SU-DHL-6 (cell line): Measurements from ENCODE around the gene WNT9A.

Source experiments
- H2AFZ ChIP-seq: fragments of 200-600 bp; sonication (generic); 2 replicates; pipeline ENCODE4 v1.6.1; 2014; ENCODE audit warnings: low read depth, mild to moderate bottlenecking, moderate library complexity, mixed read lengths, antibody characterized with exemption, low read length; ENCODE audit not compliant: severe bottlenecking
- H3F3A ChIP-seq: fragments of 200-600 bp; shearing (Covaris generic); 2 replicates; pipeline ENCODE4 v1.6.0; 2016; ENCODE audit warnings: antibody characterized with exemption, mild to moderate bottlenecking; ENCODE audit not compliant: insufficient read depth
- H3K27ac ChIP-seq: fragments of 200-600 bp; sonication (generic); 2 replicates; pipeline ENCODE4 v1.5.1; 2016; ENCODE audit warnings: low read depth, mild to moderate bottlenecking, low read length, moderate library complexity, mixed read lengths
- H3K27me3 ChIP-seq: fragments of 200-600 bp; sonication (generic), shearing (Covaris generic); 2 replicates; pipeline ENCODE4 v1.6.0; 2014; ENCODE audit warnings: mild to moderate bottlenecking, low read length
- H3K36me3 ChIP-seq: fragments of 200-600 bp; sonication (generic); 2 replicates; pipeline ENCODE4 v1.6.1; 2014; ENCODE audit warnings: mild to moderate bottlenecking, low read length, mixed read lengths
- H3K4me2 ChIP-seq: fragments of 300-600, 200-600 bp; shearing (Covaris generic), sonication (generic); 2 replicates; pipeline ENCODE4 v1.6.0; 2014; ENCODE audit warnings: low read length, low read depth, mild to moderate bottlenecking; ENCODE audit not compliant: poor library complexity, severe bottlenecking
- H3K4me3 ChIP-seq: fragments of 200-600 bp; sonication (generic); 2 replicates; pipeline ENCODE4 v1.5.1; 2014; ENCODE audit warnings: antibody characterized with exemption, low read length, mild to moderate bottlenecking, mixed read lengths; ENCODE audit not compliant: insufficient read depth, poor library complexity, severe bottlenecking
- H3K79me2 ChIP-seq: fragments of 200-600 bp; sonication (generic); 2 replicates; pipeline ENCODE4 v1.6.1; 2014; ENCODE audit warnings: mild to moderate bottlenecking, low read length, moderate library complexity; ENCODE audit not compliant: insufficient read depth
- H3K9ac ChIP-seq: fragments of 200-600 bp; sonication (generic); 2 replicates; pipeline ENCODE4 v1.7.0; 2014; ENCODE audit warnings: mild to moderate bottlenecking, low read length
- H3K9me2 ChIP-seq: fragments of 200-600 bp; sonication (generic); replicated peaks from 2 replicates; pipeline ENCODE4 v1.6.1; 2014; ENCODE audit warnings: low read length; ENCODE audit not compliant: insufficient read depth
- H3K9me3 ChIP-seq: fragments of 200-600 bp; sonication (generic); 2 replicates; pipeline ENCODE4 v1.6.1; 2014; ENCODE audit warnings: low read length, mixed read lengths; ENCODE audit not compliant: insufficient read depth
- H4K20me1 ChIP-seq: fragments of 200-600 bp; sonication (generic); 2 replicates; pipeline ENCODE4 v1.6.1; 2014; ENCODE audit warnings: low read depth, mild to moderate bottlenecking, antibody characterized with exemption, low read length, moderate library complexity, mixed read lengths
- CTCF ChIP-seq: fragments of 200-600 bp; sonication (generic); IDR thresholded peaks from one replicate; pipeline ENCODE4 v1.5.1; 2017; ENCODE audit warnings: antibody characterized with exemption, mild to moderate bottlenecking, low read length, moderate library complexity; ENCODE audit not compliant: insufficient read depth, poor library complexity, severe bottlenecking
- EZH2phosphoT487 ChIP-seq: fragments of 200-600 bp; sonication (generic), shearing (Covaris generic); conservative IDR thresholded peaks from 2 replicates; pipeline ENCODE4 v1.6.1; 2018; ENCODE audit warnings: mild to moderate bottlenecking, antibody characterized with exemption, low read length, moderate library complexity, mixed read lengths

The WNT9A gene

DNA sequence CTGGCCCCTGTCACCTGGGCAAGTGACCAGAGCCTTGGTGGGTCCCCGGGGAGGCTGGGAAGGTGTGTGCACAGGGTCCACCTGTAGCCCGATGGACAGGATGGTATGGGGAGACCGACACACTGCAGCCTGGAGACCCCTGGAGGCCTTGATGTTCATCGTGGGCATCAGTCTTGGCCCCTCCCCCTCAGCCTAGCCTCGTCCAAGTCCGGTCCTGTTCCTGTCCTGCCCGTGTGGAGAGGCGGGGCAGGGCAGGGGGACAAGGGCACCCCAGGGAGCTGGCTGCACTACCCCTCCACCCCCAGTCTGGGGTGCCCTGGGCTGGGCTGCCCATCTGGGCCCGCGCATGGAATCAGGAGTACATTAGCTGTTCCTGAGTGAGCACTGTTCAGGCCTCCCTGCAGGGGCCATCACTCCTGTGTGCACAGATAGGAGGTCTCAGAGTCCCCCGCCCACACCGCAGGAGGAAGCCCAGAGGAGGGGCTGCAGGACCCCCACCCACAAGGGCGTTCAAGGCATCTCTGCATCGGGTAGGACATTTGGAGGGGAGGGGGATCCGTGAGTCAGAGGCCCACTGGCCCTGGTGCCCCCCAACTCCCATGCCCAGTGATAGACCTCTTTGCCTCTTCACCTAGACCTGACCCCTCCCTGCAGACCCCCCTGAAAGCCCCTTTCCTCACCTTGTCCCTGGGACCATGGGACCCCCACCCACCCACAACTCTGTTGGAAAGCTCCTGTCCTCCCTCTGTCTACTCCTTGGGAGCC lies 63.2 kb downstream of the WNT9A start:
- no peaks in the 10 kb centered on the region for H3F3A ChIP-seq
- H3K9me2 ChIP-seq: no peaks in the 10 kb centered on the region
- no peak overlapping the region for H3K9ac ChIP-seq
- no peaks in the 10 kb centered on the region for H3K27me3 ChIP-seq
- H3K9me3 ChIP-seq: no peaks in the 10 kb centered on the region
- no peaks in the 10 kb centered on the region for H4K20me1 ChIP-seq
- no peaks in the 10 kb centered on the region for H3K79me2 ChIP-seq
- TF ChIP-seq EZH2phosphoT487 (no peak), CTCF (no peak)
- no peaks in the 10 kb centered on the region for H3K36me3 ChIP-seq
- no peak overlapping the region for H3K4me2 ChIP-seq
- no peak overlapping the region for H2AFZ ChIP-seq
- no peak overlapping the region for H3K27ac ChIP-seq
- no peak overlapping the region for H3K4me3 ChIP-seq

GRCh38 chr1:227883641-227884301 lies 64.0 kb downstream of the WNT9A start:
- no peaks in the 10 kb centered on the region for H3K79me2 ChIP-seq
- no peak overlapping the region for H3K9ac ChIP-seq
- no peak overlapping the region for H3K27ac ChIP-seq
- no peak overlapping the region for H2AFZ ChIP-seq
- no peak overlapping the region for H3K4me3 ChIP-seq
- no peaks in the 10 kb centered on the region for H3K9me2 ChIP-seq
- no peak overlapping the region for H3K4me2 ChIP-seq
- H4K20me1 ChIP-seq: no peaks in the 10 kb centered on the region
- H3F3A ChIP-seq: no peaks in the 10 kb centered on the region
- no peaks in the 10 kb centered on the region for H3K9me3 ChIP-seq
- TF ChIP-seq CTCF (no peak), EZH2phosphoT487 (no peak)
- H3K36me3 ChIP-seq: no peaks in the 10 kb centered on the region
- no peaks in the 10 kb centered on the region for H3K27me3 ChIP-seq

DNA sequence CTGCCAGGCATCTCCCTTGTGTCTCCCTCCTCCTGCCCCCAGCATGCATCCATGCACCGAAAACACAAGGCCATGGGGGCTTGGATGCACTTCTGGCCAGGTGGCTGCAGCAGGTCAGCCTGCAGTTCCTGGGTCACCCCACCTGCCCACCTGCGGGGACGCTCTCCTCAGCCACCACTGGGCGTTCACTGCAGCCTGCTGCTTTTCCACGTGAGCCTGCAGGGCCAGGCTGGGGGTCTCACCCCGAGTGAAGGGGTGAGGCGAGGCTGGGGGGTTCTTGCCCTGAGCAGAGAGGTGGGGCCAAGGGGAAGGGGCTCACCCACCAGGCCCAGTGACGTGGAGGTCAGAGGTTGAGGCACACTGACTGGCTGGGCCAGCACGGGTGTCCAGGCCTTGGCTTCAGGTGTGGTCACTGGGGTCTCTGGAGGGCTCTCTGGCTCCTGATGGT lies 64.6 kb downstream of the WNT9A start:
- Histone ChIP-seq H3K9ac (no peak overlapping the region), H3K27me3 (no peaks in the 10 kb centered on the region), H3F3A (no peaks in the 10 kb centered on the region), H3K36me3 (no peaks in the 10 kb centered on the region), H3K4me2 (no peak overlapping the region), H3K9me3 (no peaks in the 10 kb centered on the region), H4K20me1 (no peaks in the 10 kb centered on the region), H3K27ac (no peak overlapping the region), H3K4me3 (no peak overlapping the region), H3K9me2 (no peaks in the 10 kb centered on the region), H2AFZ (no peak overlapping the region), H3K79me2 (no peaks in the 10 kb centered on the region)
- TF ChIP-seq EZH2phosphoT487 (no peak), CTCF (no peak)
